DND-41 (cell line): Measurements from ENCODE around the gene DIS3L2.
A peak's percentile ranks its signal among the peaks of the same experiment; 100 is the strongest.
"Not testable (repeated sequence)": the region's sequence is repeated elsewhere in the genome, so short reads cannot be mapped to it uniquely, and the experiment has no call there.

Source experiments
- ATAC-seq: fragments of 200-7000 bp; cut with Tn5 transposase; 3 replicates; pipeline ENCODE4 v1.9.1; 2021; ENCODE audit warnings: low read depth; ENCODE audit not compliant: insufficient read depth
- DNase-seq: peaks from one replicate; pipeline ENCODE4 v3.0.0-alpha.2; 2020
- H2AFZ ChIP-seq: 2 replicates; pipeline ENCODE4 v1.6.0; 2012; ENCODE audit warnings: low read depth, low read length
- H3K27ac ChIP-seq: 2 replicates; pipeline ENCODE4 v1.5.1; 2012; ENCODE audit warnings: low read length, inconsistent platforms
- H3K27me3 ChIP-seq: fragments of 200-600 bp; sonication (generic); 2 replicates; pipeline ENCODE4 v1.6.0; 2012; ENCODE audit warnings: low read length, mild to moderate bottlenecking, inconsistent platforms; ENCODE audit not compliant: insufficient read depth, poor library complexity
- H3K36me3 ChIP-seq: 2 replicates; pipeline ENCODE4 v1.5.1; 2012; ENCODE audit warnings: low read length, inconsistent platforms; ENCODE audit not compliant: insufficient read depth
- H3K4me1 ChIP-seq: 2 replicates; pipeline ENCODE4 v1.5.1; 2012; ENCODE audit warnings: mild to moderate bottlenecking, low read length; ENCODE audit not compliant: insufficient read depth
- H3K4me2 ChIP-seq: 2 replicates; pipeline ENCODE4 v1.6.0; 2012; ENCODE audit warnings: mild to moderate bottlenecking, moderate library complexity, low read length, inconsistent platforms; ENCODE audit not compliant: insufficient read depth
- H3K4me3 ChIP-seq, 2 experiments: fragments of 200-600 bp in 1 of 2; shearing (Covaris generic) in 1 of 2; 2 replicates each; pipeline ENCODE4 v1.5.1; 2012 to 2016; ENCODE audit warnings: inconsistent platforms in 2 of 2, low read length in 2 of 2, mild to moderate bottlenecking in 2 of 2, low read depth in 1 of 2, moderate library complexity in 1 of 2
- H3K79me2 ChIP-seq: 2 replicates; pipeline ENCODE4 v1.6.0; 2012; ENCODE audit warnings: low read length, inconsistent platforms; ENCODE audit not compliant: insufficient read depth
- H3K9ac ChIP-seq: 2 replicates; pipeline ENCODE4 v1.6.0; 2012; ENCODE audit warnings: low read depth, mild to moderate bottlenecking, inconsistent platforms, low read length, moderate library complexity
- H3K9me3 ChIP-seq: 2 replicates; pipeline ENCODE4 v1.5.1; 2012; ENCODE audit warnings: low read length, moderate library complexity, mild to moderate bottlenecking, inconsistent platforms; ENCODE audit not compliant: insufficient read depth, severe bottlenecking
- H4K20me1 ChIP-seq: 2 replicates; pipeline ENCODE4 v1.6.0; 2012; ENCODE audit warnings: low read length; ENCODE audit not compliant: insufficient read depth
- CTCF ChIP-seq: IDR thresholded peaks from 2 replicates; pipeline ENCODE4 v1.5.1; 2012; ENCODE audit warnings: borderline replicate concordance, low read length, moderate library complexity, mild to moderate bottlenecking; ENCODE audit not compliant: poor library complexity, severe bottlenecking; ENCODE audit errors: extremely low read depth
- EZH2 ChIP-seq: IDR thresholded peaks from 3 replicates; pipeline ENCODE4 v1.6.1; 2012; ENCODE audit warnings: borderline replicate concordance, low read depth, mild to moderate bottlenecking, moderate library complexity, low read length, inconsistent platforms; ENCODE audit not compliant: severe bottlenecking

The DIS3L2 gene

DNA sequence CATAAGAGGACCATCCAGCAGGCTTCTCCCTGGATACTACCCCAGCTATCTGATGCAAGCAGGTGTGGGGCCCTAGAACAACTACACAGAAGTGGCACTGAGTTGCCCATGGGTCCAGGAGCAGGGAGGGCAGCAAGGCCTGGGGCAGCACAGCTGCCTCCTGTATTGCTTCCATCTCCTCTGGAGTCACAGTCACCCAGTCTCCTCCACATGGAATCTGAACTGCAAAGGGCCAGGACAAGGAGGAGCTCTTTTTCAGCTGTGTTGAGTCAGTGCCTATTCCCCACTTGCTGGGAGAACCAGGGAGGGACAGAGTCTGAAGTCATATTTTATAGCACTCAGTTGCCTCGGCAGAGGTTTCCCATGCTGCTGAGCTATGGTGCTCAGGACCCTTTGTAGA is 349.2 kb downstream of the DIS3L2 start:
- ATAC-seq (no peak), DNase-seq (no peak)
- TF ChIP-seq EZH2: no peak
- TF ChIP-seq CTCF: no peak
- peaks cover 9% of the 10 kb centered on the region; the same call in 1 of the 2 replicates for H3K36me3 ChIP-seq
- H4K20me1 ChIP-seq: no peaks in the 10 kb centered on the region
- peak overlapping the region; percentile 80 for H3K27ac ChIP-seq
- peak overlapping the region in 1 of 2 experiments; percentile 6; a peak in 1 of 4 replicates for H3K4me3 ChIP-seq
- peak overlapping the region; percentile 48 for H3K4me2 ChIP-seq
- peaks cover 13% of the 10 kb centered on the region for H3K9me3 ChIP-seq
- H3K4me1 ChIP-seq: peaks cover 52% of the 10 kb centered on the region
- H2AFZ ChIP-seq: peak overlapping the region; percentile 23; the same call in 1 of the 2 replicates
- H3K9ac ChIP-seq: peak overlapping the region; percentile 43
- H3K27me3 ChIP-seq: no peaks in the 10 kb centered on the region
- H3K79me2 ChIP-seq: no peaks in the 10 kb centered on the region; the same call in 1 of the 2 replicates

GRCh38 chr2:232313645-232314044 is 352.1 kb downstream of the DIS3L2 start:
- Histone ChIP-seq H3K27ac (peak overlapping the region; percentile 82), H3K9me3 (peaks cover 13% of the 10 kb centered on the region), H3K4me1 (peaks cover 66% of the 10 kb centered on the region)
- not testable (repeated sequence) for H3K79me2 ChIP-seq, H3K27me3 ChIP-seq, H4K20me1 ChIP-seq, H3K4me3 ChIP-seq, H2AFZ ChIP-seq, ATAC-seq, DNase-seq, H3K9ac ChIP-seq, H3K36me3 ChIP-seq, H3K4me2 ChIP-seq

- peak overlapping the region; percentile 31; the same call in 1 of the 2 replicates for H3K9ac ChIP-seq
- H3K4me1 ChIP-seq: peaks cover 49% of the 10 kb centered on the region
- no peak overlapping the region; a peak in 1 of 4 replicates for H3K4me3 ChIP-seq
- 0 out of 2 replicates have a peak, but pooled peaks cover 9% of the 10 kb centered on the region for H3K36me3 ChIP-seq
- H3K27ac ChIP-seq: peak overlapping the region; percentile 82
- H2AFZ ChIP-seq: no peak overlapping the region
- peak overlapping the region; percentile 35 for H3K4me2 ChIP-seq
- H3K9me3 ChIP-seq: peaks cover 13% of the 10 kb centered on the region
- DNase-seq (peak; percentile 86), ATAC-seq (peak; percentile 89)
- no peaks in the 10 kb centered on the region for H4K20me1 ChIP-seq
- no peaks in the 10 kb centered on the region; the same call in 1 of the 2 replicates for H3K79me2 ChIP-seq
- no peaks in the 10 kb centered on the region for H3K27me3 ChIP-seq
- no peak for TF ChIP-seq EZH2
- peak; percentile 67 for TF ChIP-seq CTCF
These were observed 353.8 kb downstream of the DIS3L2 start for GRCh38 chr2:232315049-232315922.

DNA sequence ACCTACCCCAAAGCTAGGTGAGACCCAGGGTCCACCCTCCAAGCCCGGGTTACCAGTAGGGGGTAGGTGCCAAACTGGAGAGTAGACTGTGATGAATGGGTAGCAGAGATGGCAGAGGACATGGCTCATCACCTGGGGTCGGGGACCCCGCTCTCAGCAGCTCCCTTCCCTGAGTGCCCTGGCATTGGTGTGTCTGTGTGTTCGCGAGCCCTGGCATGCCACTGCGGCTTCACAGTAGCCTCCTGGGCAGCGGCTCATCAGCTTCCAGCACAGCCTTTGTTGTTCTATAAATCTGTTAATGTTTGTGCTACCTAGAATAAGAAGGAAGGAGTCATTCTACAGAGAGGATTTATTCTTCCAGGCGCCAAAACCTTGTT is 354.4 kb downstream of the DIS3L2 start:
- no peaks in the 10 kb centered on the region for H3K27me3 ChIP-seq
- peak overlapping the region; percentile 31; the same call in 1 of the 2 replicates for H3K9ac ChIP-seq
- peaks cover 13% of the 10 kb centered on the region for H3K9me3 ChIP-seq
- TF ChIP-seq CTCF: no peak
- TF ChIP-seq EZH2: no peak
- H3K4me2 ChIP-seq: no peak overlapping the region
- H3K27ac ChIP-seq: peak overlapping the region; percentile 82
- H2AFZ ChIP-seq: no peak overlapping the region
- H4K20me1 ChIP-seq: no peaks in the 10 kb centered on the region
- peaks cover 43% of the 10 kb centered on the region for H3K4me1 ChIP-seq
- H3K36me3 ChIP-seq: 0 out of 2 replicates have a peak, but pooled peaks cover 9% of the 10 kb centered on the region
- H3K79me2 ChIP-seq: no peaks in the 10 kb centered on the region; the same call in 1 of the 2 replicates
- no peak overlapping the region for H3K4me3 ChIP-seq
- ATAC-seq (no peak; the same call in 2 of the 3 replicates), DNase-seq (no peak)
